ENCODE results near the gene GRIN2A.

Gene GRIN2A

GRCh38 chr16:9756434-9756833 is 425.8 kb downstream of the GRIN2A start:
- H3K4me3 ChIP-seq (ENCODE audit: low read depth, low read length) = no peak overlapping the region
- TF ChIP-seq CTCF (IDR thresholded peaks at IDR 0.05; ENCODE audit: borderline replicate concordance, insufficient read depth, low read depth, low read length) = no peak

DNA sequence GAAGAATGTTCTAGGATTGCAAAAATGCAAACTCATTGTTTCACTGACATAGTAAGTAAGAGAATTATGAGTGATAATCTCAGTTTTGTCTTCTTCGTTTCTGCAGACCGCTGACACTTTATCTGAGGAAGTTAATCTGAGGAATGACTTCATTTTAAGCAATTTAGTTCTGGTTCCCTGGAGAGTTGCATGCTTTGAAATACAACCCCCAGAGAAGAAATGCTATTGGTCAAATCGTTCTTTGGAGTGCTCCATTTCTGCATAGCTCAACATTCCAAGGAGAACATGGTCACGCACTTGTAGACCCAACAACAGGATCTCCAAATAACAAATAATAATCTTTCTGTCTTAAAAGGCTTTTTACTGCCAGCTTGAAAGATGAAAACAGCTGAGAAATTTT is 427.1 kb downstream of the GRIN2A start:
- TF ChIP-seq CTCF (IDR thresholded peaks at IDR 0.05; ENCODE audit: borderline replicate concordance, insufficient read depth, low read depth, low read length) = no peak
- H3K4me3 ChIP-seq (ENCODE audit: low read depth, low read length) = no peak overlapping the region

GRCh38 chr16:9741776-9742175 is 440.5 kb downstream of the GRIN2A start:
- H3K4me3 ChIP-seq (ENCODE audit: low read depth, low read length) = no peak overlapping the region
- no peak for TF ChIP-seq CTCF (IDR thresholded peaks at IDR 0.05; ENCODE audit: borderline replicate concordance, insufficient read depth, low read depth, low read length)

GRCh38 chr16:9739301-9739700 is 442.9 kb downstream of the GRIN2A start:
- H3K4me3 ChIP-seq (ENCODE audit: low read depth, low read length) = no peak overlapping the region
- no peak for TF ChIP-seq CTCF (IDR thresholded peaks at IDR 0.05; ENCODE audit: borderline replicate concordance, insufficient read depth, low read depth, low read length)

DNA sequence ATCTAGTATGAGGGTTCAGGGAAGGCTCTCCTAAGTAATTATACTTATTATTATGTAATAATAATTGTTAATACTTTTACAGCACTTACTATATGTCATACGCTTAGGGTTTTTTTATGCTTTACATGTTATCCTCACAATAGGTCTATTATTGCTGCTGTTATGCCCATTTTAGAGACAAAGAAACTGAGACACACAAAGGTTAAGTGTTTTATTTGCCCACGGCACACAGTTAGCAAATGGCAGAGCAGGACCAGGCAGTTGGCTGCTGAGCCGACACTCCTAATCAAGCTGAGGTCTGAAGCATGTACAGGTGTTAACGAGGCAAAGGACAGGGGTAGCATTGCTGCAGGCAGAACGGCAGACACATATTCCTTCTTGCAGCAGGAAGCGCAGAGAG is 443.5 kb downstream of the GRIN2A start:
- no peak overlapping the region for H3K4me3 ChIP-seq (ENCODE audit: low read depth, low read length)
- no peak for TF ChIP-seq CTCF (IDR thresholded peaks at IDR 0.05; ENCODE audit: borderline replicate concordance, insufficient read depth, low read depth, low read length)

- no peak overlapping the region for H3K4me3 ChIP-seq (ENCODE audit: low read depth, low read length)
- no peak for TF ChIP-seq CTCF (IDR thresholded peaks at IDR 0.05; ENCODE audit: borderline replicate concordance, insufficient read depth, low read depth, low read length)
Observed at GRCh38 chr16:9736547-9736946, 445.7 kb downstream of the GRIN2A start.

GRCh38 chr16:9723136-9723535 is 459.1 kb downstream of the GRIN2A start:
- no peak overlapping the region for H3K4me3 ChIP-seq (ENCODE audit: low read depth, low read length)
- no peak for TF ChIP-seq CTCF (IDR thresholded peaks at IDR 0.05; ENCODE audit: borderline replicate concordance, insufficient read depth, low read depth, low read length)
